Stomach (tissue), 9 donors: ENCODE results near the gene TYROBP. TPM values are rescaled to one million over a fixed set of nuclear protein-coding genes. Genes with fewer than 3 reads are reported as not detected.
"Not testable (repeated sequence)": the region's sequence is repeated elsewhere in the genome, so short reads cannot be mapped to it uniquely, and the experiment has no call there.

Experiments used
- DNase-seq, 2 donors: peaks; one replicate each; pipeline versions ENCODE4 v3.0.0 to v3.0.0-alpha.2; 2013 to 2019
- H3K27ac ChIP-seq, 5 donors: fragments of 200-600 bp in 4 of 5; sonication (generic) in 4 of 5; one replicate each; pipeline ENCODE4 v1.5.1; 2013 to 2019; ENCODE audit warnings: mild to moderate bottlenecking in 1 of 5, moderate library complexity in 1 of 5
- H3K27me3 ChIP-seq, 3 donors: fragments of 200-600 bp; sonication (generic); one replicate each; pipeline ENCODE4 v1.5.1; 2017 to 2019; ENCODE audit warnings: mixed run types in 1 of 3
- H3K36me3 ChIP-seq, 4 donors: fragments of 200-600 bp; sonication (generic); 1 replicate in 3 of 4; 2 replicates in 1 of 4; pipeline ENCODE4 v1.5.1; 2016 to 2019
- H3K4me1 ChIP-seq, 4 donors: fragments of 200-600 bp; sonication (generic); one replicate each; pipeline ENCODE4 v1.5.1; 2016 to 2019
- H3K4me3 ChIP-seq, 4 donors: fragments of 200-600 bp; sonication (generic) in 3 of 4; one replicate each; pipeline ENCODE4 v1.5.1; 2016 to 2019; ENCODE audit warnings: mild to moderate bottlenecking in 1 of 4
- H3K9me3 ChIP-seq, 4 donors: fragments of 200-600 bp; sonication (generic); one replicate each; pipeline ENCODE4 v1.5.1; 2016 to 2019
- EP300 ChIP-seq: sonication (generic); formaldehyde crosslinking; IDR thresholded peaks from one replicate; pipeline ENCODE4 v1.6.1; 2017; ENCODE audit warnings: antibody characterized with exemption
- POLR2A ChIP-seq, 4 donors: fragments of 450-650 bp; IDR thresholded peaks; one replicate each; pipeline ENCODE4 v1.6.1; 2016; ENCODE audit warnings: antibody characterized with exemption in 4 of 4, control low read depth in 2 of 4, mild to moderate bottlenecking in 1 of 4, moderate library complexity in 1 of 4
- POLR2AphosphoS5 ChIP-seq, 3 donors: sonication (generic); formaldehyde crosslinking; IDR thresholded peaks; one replicate each; pipeline ENCODE4 v1.6.1; 2016; ENCODE audit warnings: antibody characterized with exemption in 3 of 3
- WGBS, 5 donors: extraction: QIAGEN DNeasy Blood & Tissue Kit in 3 of 5; methylation state at CpG; one replicate each; pipeline versions ENCODE4 v1.1.5 to v1.1.7; 2013 to 2018; 5-methylcytosine and 5-hydroxymethylcytosine counted together
- intact Hi-C: fragments of 100-400 bp; cut with DNase I; formaldehyde crosslinking; loops from one replicate; pipeline ENCODE4 v1.15.1; 2023; ENCODE audit warnings: low total_unique reads
- polyA plus RNA-seq, 3 donors: library from polyadenylated mRNA; stranded (reverse); fragments of 200-250 nt; gene quantifications; one replicate each; pipeline ENCODE4 v1.2.3, GENCODE V29; 2013
- total RNA-seq, 5 donors: library from RNA; depleted of rRNA; stranded (reverse); fragments of >200 nt; gene quantifications; one replicate each; pipeline versions ENCODE4 v1.1.0 to v1.2.3, GENCODE V29; 2014 to 2016
- TF ChIP-seq, protein P1 (sequence below), 7 experiments: fragments of 450-650 bp in 4 of 7; fragments of 200-600 bp in 3 of 7; sonication (generic) in 3 of 7; IDR thresholded peaks; one replicate each; pipeline ENCODE4 v1.5.1; 2016 to 2019; ENCODE audit warnings: antibody characterized with exemption in 7 of 7, control low read depth in 2 of 7, mild to moderate bottlenecking in 1 of 7
- donor health status: healthy with polysubstance abuse.
- donor health status: Bipolar disorder and iron deficiency.
- donor health status: healthy.

Gene TYROBP
- total and polyA plus RNA-seq, 8 donors = 9.4 to 106 (median 55.4) TPM; not detected in 2

DNA sequence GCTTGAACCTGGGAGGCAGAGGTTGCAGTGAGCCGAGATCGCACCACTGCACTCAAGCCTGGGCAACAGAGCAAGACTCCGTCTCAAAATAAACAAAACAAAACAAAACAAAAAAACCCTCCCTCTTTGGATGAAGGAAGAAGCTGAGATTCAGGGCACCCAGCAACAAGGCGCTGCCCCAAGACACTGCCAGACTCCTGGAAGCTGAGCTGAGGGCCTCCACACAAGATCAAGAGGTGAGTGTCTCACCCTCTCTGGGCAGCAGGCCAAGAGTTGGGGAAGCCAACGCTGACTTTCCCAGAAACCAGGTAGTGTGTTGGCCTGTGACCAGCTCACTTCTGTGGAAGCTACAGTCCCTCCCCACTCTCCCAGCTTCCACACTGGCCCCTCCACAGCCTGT lies 3.7 kb upstream of the TYROBP start:
- peaks cover 3 to 26% (median 10%) of the 10 kb centered on the region in 4 donors for H3K4me1 ChIP-seq
- no peaks in the 10 kb centered on the region for H3K9me3 ChIP-seq
- no peaks in the 10 kb centered on the region for H3K27me3 ChIP-seq
- H3K4me3 ChIP-seq = no peak overlapping the region
- DNase-seq = peak in 1 of 2 donors; percentile 83
- intact Hi-C loops = no loop called here
- TF ChIP-seq, protein P1, sequence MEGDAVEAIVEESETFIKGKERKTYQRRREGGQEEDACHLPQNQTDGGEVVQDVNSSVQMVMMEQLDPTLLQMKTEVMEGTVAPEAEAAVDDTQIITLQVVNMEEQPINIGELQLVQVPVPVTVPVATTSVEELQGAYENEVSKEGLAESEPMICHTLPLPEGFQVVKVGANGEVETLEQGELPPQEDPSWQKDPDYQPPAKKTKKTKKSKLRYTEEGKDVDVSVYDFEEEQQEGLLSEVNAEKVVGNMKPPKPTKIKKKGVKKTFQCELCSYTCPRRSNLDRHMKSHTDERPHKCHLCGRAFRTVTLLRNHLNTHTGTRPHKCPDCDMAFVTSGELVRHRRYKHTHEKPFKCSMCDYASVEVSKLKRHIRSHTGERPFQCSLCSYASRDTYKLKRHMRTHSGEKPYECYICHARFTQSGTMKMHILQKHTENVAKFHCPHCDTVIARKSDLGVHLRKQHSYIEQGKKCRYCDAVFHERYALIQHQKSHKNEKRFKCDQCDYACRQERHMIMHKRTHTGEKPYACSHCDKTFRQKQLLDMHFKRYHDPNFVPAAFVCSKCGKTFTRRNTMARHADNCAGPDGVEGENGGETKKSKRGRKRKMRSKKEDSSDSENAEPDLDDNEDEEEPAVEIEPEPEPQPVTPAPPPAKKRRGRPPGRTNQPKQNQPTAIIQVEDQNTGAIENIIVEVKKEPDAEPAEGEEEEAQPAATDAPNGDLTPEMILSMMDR (IDR thresholded peaks at IDR 0.05) = no peak
- TF ChIP-seq POLR2AphosphoS5 (IDR thresholded peaks at IDR 0.05) (no peak), POLR2A (IDR thresholded peaks at IDR 0.05) (no peak), EP300 (no peak)
- peak overlapping the region in 2 of 5 donors; percentile 20 to 27 for H3K27ac ChIP-seq
- no peaks in the 10 kb centered on the region for H3K36me3 ChIP-seq
- WGBS, 5 donors = 32 to 48% (median 41%) methylated on average over 5 of the region's 5 CpGs

DNA sequence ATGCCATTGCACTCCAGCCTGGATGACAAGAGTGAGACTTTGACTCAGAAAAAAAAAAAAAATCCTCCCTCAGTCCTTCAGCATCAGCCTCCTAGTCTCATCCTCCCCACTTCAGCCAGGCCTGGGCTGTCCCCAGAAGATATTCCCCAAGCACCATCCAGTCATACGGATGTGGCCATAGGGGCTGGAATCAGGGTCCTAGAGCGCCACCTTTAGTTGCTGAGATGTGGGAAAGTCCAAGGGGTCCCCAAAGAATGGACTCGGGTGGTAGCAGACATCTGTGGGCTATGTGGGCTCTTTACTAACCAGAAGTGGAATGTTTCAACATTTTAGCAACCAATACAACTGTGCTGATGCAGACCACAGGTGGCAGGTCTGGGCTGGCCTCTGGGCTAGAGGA lies 3.1 kb upstream of the TYROBP start:
- TF ChIP-seq, protein P1 (IDR thresholded peaks at IDR 0.05) = no peak
- TF ChIP-seq POLR2A (IDR thresholded peaks at IDR 0.05) = no peak
- no peak for TF ChIP-seq POLR2AphosphoS5 (IDR thresholded peaks at IDR 0.05)
- TF ChIP-seq EP300 = no peak
- 53 to 66% (median 64%) methylated on average over 3 of the region's 3 CpGs for WGBS, 5 donors
- no peaks in the 10 kb centered on the region for H3K9me3 ChIP-seq

DNA sequence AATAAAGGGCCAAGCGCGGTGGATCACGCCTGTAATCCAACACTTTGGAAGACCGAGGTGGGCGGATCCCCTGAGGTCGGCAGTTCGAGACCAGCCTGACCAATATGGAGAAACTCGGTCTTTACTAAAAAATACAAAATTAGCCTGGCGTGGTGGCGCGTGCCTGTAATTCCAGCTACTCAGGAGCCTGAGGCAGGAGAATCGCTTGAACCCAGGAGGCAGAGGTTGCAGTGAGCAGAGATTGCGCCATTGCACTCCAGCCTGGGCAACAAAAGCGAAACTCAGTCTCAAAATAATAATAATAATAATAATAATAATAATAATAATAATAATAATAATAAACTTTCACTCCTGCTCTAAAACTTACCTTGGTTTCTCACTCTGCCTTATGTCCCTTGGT lies 2.3 kb upstream of the TYROBP start:
- DNase-seq, H3K9me3 ChIP-seq, intact Hi-C loops, H3K4me3 ChIP-seq, H3K36me3 ChIP-seq, H3K27me3 ChIP-seq: not testable (repeated sequence)
- peak overlapping the region in 3 of 5 donors; percentile 51 to 95 (median 93) for H3K27ac ChIP-seq
- whole genome bisulfite sequencing, 5 donors = 88 to 93% (median 92%) methylated on average over 14 of the region's 14 CpGs
- H3K4me1 ChIP-seq = peaks cover 11 to 38% (median 17%) of the 10 kb centered on the region in 4 donors

More for the DNA sequence above, 3.1 kb upstream of the TYROBP start:
- Histone ChIP-seq H3K36me3 (no peaks in the 10 kb centered on the region), H3K4me3 (no peak overlapping the region), H3K27ac (peak overlapping the region in 1 of 5 donors; percentile 27), H3K4me1 (peaks cover 10 to 33% (median 15%) of the 10 kb centered on the region in 4 donors), H3K27me3 (no peaks in the 10 kb centered on the region)
- intact Hi-C loops = no loop called here
- DNase-seq = no peak

DNA sequence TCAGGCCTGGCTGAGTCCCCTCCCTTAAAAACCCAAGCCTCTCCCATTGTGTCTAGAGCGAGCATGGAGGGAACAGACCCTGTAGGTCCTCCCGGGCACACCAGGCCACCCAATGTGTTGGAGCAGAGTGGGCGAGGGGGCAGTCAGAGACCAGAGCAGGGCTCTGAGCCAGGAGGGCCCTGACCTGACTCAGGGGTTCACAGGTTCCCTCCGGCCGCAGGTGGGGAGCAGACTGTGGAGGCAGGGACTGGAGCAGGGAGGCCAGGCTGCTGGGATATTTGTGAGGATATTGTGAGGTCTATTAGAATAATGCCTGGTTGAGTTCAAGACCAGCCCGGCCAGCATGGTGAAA lies 1.6 kb upstream of the TYROBP start:
- H3K36me3 ChIP-seq = no peaks in the 10 kb centered on the region
- TF ChIP-seq EP300 (no peak), POLR2AphosphoS5 (IDR thresholded peaks at IDR 0.05) (no peak)
- peak overlapping the region; percentile 7 to 95 (median 61) for H3K27ac ChIP-seq
- no peaks in the 10 kb centered on the region for H3K9me3 ChIP-seq
- no peak for DNase-seq
- WGBS, 5 donors = 66 to 88% (median 74%) methylated on average over 4 to 6 of the region's 6 CpGs
- intact Hi-C loops = no loop called here
- H3K4me3 ChIP-seq = no peak overlapping the region
- no peaks in the 10 kb centered on the region for H3K27me3 ChIP-seq
- peaks cover 11 to 38% (median 17%) of the 10 kb centered on the region in 4 donors for H3K4me1 ChIP-seq

DNA sequence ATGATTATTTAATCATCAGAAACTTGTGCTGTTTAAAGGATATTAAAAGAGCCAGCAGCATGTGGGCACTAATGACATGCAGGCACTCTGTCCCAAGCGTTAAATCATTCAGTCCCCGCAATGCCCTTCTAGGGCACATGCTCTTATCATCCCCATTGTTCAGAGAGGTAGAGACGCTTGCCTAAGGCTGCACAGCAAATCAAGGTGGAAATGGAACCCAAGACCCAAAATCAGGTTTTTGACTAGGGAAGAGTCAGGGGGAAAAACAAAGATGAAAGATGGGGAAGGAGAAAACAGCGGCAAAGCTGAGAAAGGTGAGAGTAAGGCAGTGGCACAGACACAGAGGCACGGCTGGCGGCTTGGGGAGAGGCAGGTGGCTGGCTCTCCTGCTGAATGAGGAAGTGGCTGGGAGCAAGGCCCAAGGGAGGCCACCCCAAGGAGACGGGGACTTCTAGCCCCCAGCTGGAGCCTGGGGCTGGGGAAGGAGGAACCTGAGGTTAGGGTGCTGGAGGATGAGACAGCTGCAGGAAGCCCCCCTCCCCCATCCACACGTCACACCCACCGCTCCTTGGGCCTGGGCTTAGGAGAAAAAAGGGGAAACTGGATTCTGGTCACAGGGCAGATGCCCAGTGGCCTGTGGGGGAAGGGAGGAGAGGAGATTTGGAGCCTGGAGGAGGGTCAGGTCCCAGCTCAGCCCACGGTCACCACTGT lies 1.0 kb upstream of the TYROBP start:
- peak in 2 of 3 donors; percentile 3 to 43 for TF ChIP-seq POLR2AphosphoS5 (IDR thresholded peaks at IDR 0.05)
- TF ChIP-seq, protein P1 (IDR thresholded peaks at IDR 0.05) = no peak
- Histone ChIP-seq H3K36me3 (no peaks in the 10 kb centered on the region), H3K27me3 (no peaks in the 10 kb centered on the region), H3K4me3 (peak overlapping the region in 1 of 4 donors; percentile 43), H3K9me3 (no peaks in the 10 kb centered on the region), H3K27ac (peak overlapping the region; percentile 7 to 95 (median 61)), H3K4me1 (peaks cover 11 to 40% (median 17%) of the 10 kb centered on the region in 4 donors)
- intact Hi-C loops = no loop called here
- WGBS, 5 donors = 66 to 79% (median 72%) methylated on average over 8 to 10 of the region's 10 CpGs
- DNase-seq = peak; percentile 55 to 74
